Liver (tissue), 9 donors: Measurements from ENCODE around the gene ANO4. TPM values are rescaled to one million over a fixed set of nuclear protein-coding genes. Genes with fewer than 3 reads are reported as not detected.

ENCODE experiments used
- DNase-seq: peaks from one replicate; pipeline ENCODE4 v3.0.0-alpha.2; 2017; ENCODE audit warnings: low spot score
- H3K27ac ChIP-seq, 2 donors: one replicate each; pipeline ENCODE4 v1.7.0; 2013; ENCODE audit warnings: inconsistent platforms in 2 of 2, low read length in 2 of 2, control low read depth in 1 of 2, low read depth in 1 of 2, mild to moderate bottlenecking in 1 of 2
- H3K27me3 ChIP-seq, 4 donors: one replicate each; pipeline versions ENCODE4 v1.6.1 to v1.7.0; 2013; ENCODE audit warnings: low read length in 3 of 4, inconsistent platforms in 1 of 4, mild to moderate bottlenecking in 1 of 4, moderate library complexity in 1 of 4; ENCODE audit not compliant: control insufficient read depth in 4 of 4, insufficient read depth in 4 of 4
- H3K36me3 ChIP-seq, 4 donors: one replicate each; pipeline versions ENCODE4 v1.6.1 to v1.7.0; 2013; ENCODE audit warnings: low read length in 3 of 4, mild to moderate bottlenecking in 3 of 4, low read depth in 1 of 4, moderate library complexity in 1 of 4; ENCODE audit not compliant: control insufficient read depth in 4 of 4, insufficient read depth in 3 of 4
- H3K4me1 ChIP-seq, 4 donors: one replicate each; pipeline versions ENCODE4 v1.6.1 to v1.7.0; 2013; ENCODE audit warnings: low read length in 3 of 4, mild to moderate bottlenecking in 3 of 4, moderate library complexity in 1 of 4; ENCODE audit not compliant: control insufficient read depth in 4 of 4, insufficient read depth in 4 of 4
- H3K4me3 ChIP-seq, 3 donors: one replicate each; pipeline versions ENCODE4 v1.6.1 to v1.7.0; 2013; ENCODE audit warnings: low read length in 3 of 3, control low read depth in 1 of 3, low read depth in 1 of 3, mild to moderate bottlenecking in 1 of 3
- H3K9ac ChIP-seq, 2 donors: one replicate each; pipeline ENCODE4 v1.7.0; 2013; ENCODE audit warnings: low read length in 2 of 2, mild to moderate bottlenecking in 2 of 2, moderate library complexity in 2 of 2, control low read depth in 1 of 2, low read depth in 1 of 2
- H3K9me3 ChIP-seq, 4 donors: one replicate each; pipeline versions ENCODE4 v1.6.1 to v1.7.0; 2013; ENCODE audit warnings: low read length in 3 of 4; ENCODE audit not compliant: control insufficient read depth in 4 of 4
- EGR1 ChIP-seq, 2 donors: IDR thresholded peaks; 2 replicates each; pipeline ENCODE4 v1.6.1; 2016 to 2018; ENCODE audit warnings: antibody characterized with exemption in 2 of 2, low read depth in 2 of 2
- FOXA1 ChIP-seq: IDR thresholded peaks from 2 replicates; pipeline ENCODE4 v1.6.1; 2016; ENCODE audit warnings: antibody characterized with exemption
- FOXA2 ChIP-seq: IDR thresholded peaks from 2 replicates; pipeline ENCODE4 v1.6.1; 2016; ENCODE audit warnings: antibody characterized with exemption
- HNF4A ChIP-seq, 2 donors: conservative IDR thresholded peaks; 2 replicates each; pipeline ENCODE4 v1.6.1; 2016; ENCODE audit warnings: antibody characterized with exemption in 2 of 2, mild to moderate bottlenecking in 2 of 2
- JUND ChIP-seq, 2 donors: IDR thresholded peaks; 2 replicates each; pipeline ENCODE4 v1.6.1; 2016; ENCODE audit warnings: antibody characterized with exemption in 2 of 2
- NR2F2 ChIP-seq: IDR thresholded peaks from 2 replicates; pipeline ENCODE4 v1.6.1; 2016; ENCODE audit warnings: antibody characterized with exemption
- RXRA ChIP-seq, 2 donors: IDR thresholded peaks; 2 replicates each; pipeline ENCODE4 v1.6.1; 2017 to 2018; ENCODE audit warnings: antibody characterized with exemption in 2 of 2, mild to moderate bottlenecking in 1 of 2
- SP1 ChIP-seq: IDR thresholded peaks from 2 replicates; pipeline ENCODE4 v1.6.1; 2018; ENCODE audit warnings: antibody characterized with exemption, mild to moderate bottlenecking
- TAF1 ChIP-seq: conservative IDR thresholded peaks from 2 replicates; pipeline ENCODE4 v1.6.1; 2016; ENCODE audit warnings: antibody characterized with exemption, mild to moderate bottlenecking
- YY1 ChIP-seq: IDR thresholded peaks from 2 replicates; pipeline ENCODE4 v1.6.1; 2016; ENCODE audit warnings: antibody characterized with exemption, mild to moderate bottlenecking
- WGBS: extraction: QIAGEN DNeasy Blood & Tissue Kit; methylation state at CpG from one replicate; pipeline ENCODE4 v1.1.7; 2013; 5-methylcytosine and 5-hydroxymethylcytosine counted together
- polyA plus RNA-seq, 2 donors: library from polyadenylated mRNA; stranded (reverse) in 1 of 2; unstranded in 1 of 2; fragments of 200-250 nt in 1 of 2; fragments of >200 nt in 1 of 2; fragmentation: Nextera tagmentation in 1 of 2; extraction: Ambion mirVana in 1 of 2; gene quantifications; one replicate each; pipeline versions ENCODE4 v1.2.1 to v1.2.3, GENCODE V29; 2013 to 2015
- total RNA-seq, 2 donors: library from RNA; depleted of rRNA; stranded (reverse); fragments of >200 nt; gene quantifications; one replicate each; pipeline ENCODE4 v1.2.3, GENCODE V29; 2014
- TF ChIP-seq, protein P1 (sequence below): IDR thresholded peaks from 2 replicates; pipeline ENCODE4 v1.6.1; 2016; ENCODE audit warnings: antibody characterized with exemption
- TF ChIP-seq, protein P2 (sequence below): IDR thresholded peaks from 2 replicates; pipeline ENCODE4 v1.6.1; 2016; ENCODE audit warnings: antibody characterized with exemption
- TF ChIP-seq, protein P3 (sequence below): IDR thresholded peaks from 2 replicates; pipeline ENCODE4 v1.6.1; 2016; ENCODE audit warnings: antibody characterized with exemption, mild to moderate bottlenecking
- donor health status: healthy.
- donor health status: healthy.
- donor health status: healthy.
- donor health status: healthy.
- donor health status: healthy.

Gene ANO4
- total and polyA plus RNA-seq, 4 donors = 0.08 to 2.2 (median 0.17) TPM; not detected in 1

DNA sequence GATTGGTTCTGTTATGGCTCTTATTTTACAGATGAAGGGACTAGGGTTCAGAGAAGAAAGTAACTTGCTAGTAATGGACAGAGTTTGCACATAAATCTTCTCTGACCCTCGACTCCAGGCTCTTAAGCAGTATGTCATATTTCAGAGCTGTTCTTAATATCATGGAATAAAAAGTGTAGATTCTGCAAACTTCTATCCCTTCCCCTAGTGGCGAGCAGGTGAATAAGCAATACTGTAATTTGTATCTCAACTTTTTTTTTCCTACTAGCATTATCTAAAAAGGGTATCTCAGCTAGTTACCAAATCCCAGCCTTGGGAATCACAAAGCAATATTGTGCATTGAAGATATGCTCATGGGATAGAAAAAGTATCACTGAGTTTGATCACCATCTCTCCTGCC is 83.2 kb downstream of the ANO4 start:
- DNase-seq = no peak
- TF ChIP-seq, protein P1, sequence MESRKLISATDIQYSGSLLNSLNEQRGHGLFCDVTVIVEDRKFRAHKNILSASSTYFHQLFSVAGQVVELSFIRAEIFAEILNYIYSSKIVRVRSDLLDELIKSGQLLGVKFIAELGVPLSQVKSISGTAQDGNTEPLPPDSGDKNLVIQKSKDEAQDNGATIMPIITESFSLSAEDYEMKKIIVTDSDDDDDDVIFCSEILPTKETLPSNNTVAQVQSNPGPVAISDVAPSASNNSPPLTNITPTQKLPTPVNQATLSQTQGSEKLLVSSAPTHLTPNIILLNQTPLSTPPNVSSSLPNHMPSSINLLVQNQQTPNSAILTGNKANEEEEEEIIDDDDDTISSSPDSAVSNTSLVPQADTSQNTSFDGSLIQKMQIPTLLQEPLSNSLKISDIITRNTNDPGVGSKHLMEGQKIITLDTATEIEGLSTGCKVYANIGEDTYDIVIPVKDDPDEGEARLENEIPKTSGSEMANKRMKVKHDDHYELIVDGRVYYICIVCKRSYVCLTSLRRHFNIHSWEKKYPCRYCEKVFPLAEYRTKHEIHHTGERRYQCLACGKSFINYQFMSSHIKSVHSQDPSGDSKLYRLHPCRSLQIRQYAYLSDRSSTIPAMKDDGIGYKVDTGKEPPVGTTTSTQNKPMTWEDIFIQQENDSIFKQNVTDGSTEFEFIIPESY = no peak
- TF ChIP-seq SP1 (no peak), FOXA2 (no peak), FOXA1 (no peak), NR2F2 (no peak)
- TF ChIP-seq, protein P2, sequence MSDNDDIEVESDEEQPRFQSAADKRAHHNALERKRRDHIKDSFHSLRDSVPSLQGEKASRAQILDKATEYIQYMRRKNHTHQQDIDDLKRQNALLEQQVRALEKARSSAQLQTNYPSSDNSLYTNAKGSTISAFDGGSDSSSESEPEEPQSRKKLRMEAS = no peak
- Histone ChIP-seq H3K4me3 (no peak overlapping the region), H3K9ac (no peak overlapping the region), H3K27ac (no peak overlapping the region), H3K9me3 (peaks cover 0 to 3% (median 0%) of the 10 kb centered on the region in 4 donors), H3K36me3 (no peaks in the 10 kb centered on the region), H3K4me1 (no peaks in the 10 kb centered on the region), H3K27me3 (no peaks in the 10 kb centered on the region)
- 44% methylated on average over 2 of the region's 2 CpGs for WGBS

DNA sequence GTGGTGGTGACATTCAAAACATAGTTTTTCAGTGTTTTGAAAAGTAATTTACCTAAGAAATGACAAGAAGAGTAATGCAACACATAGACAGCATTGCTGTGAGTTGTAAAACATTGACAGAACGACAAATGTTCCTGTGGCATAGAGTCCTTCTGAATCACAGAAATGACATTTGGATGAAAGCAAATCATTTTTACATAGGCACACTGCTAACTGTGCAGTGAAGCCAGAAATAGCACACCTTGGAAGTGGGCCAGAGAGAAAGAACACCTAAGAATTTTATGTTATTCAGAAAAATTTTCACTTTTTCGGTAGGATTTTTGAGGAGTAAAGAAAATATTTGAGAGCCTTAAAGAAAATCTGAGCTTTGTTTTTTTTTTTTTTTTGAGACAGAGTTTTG is 100.6 kb downstream of the ANO4 start:
- H3K9me3 ChIP-seq = no peaks in the 10 kb centered on the region
- no peaks in the 10 kb centered on the region for H3K36me3 ChIP-seq
- no peak for DNase-seq
- H3K27me3 ChIP-seq = no peaks in the 10 kb centered on the region
- WGBS = 84% methylated on average over 2 of the region's 2 CpGs
- TF ChIP-seq YY1 (no peak), EGR1 (IDR thresholded peaks at IDR 0.05; ENCODE audit: low read depth in 2 of 2) (no peak), HNF4A (conservative IDR thresholded peaks at IDR 0.05) (no peak), NR2F2 (no peak), RXRA (IDR thresholded peaks at IDR 0.05) (no peak), TAF1 (no peak), JUND (IDR thresholded peaks at IDR 0.05) (no peak), SP1 (no peak), FOXA2 (no peak)
- TF ChIP-seq, protein P1 = no peak
- TF ChIP-seq, protein P3, sequence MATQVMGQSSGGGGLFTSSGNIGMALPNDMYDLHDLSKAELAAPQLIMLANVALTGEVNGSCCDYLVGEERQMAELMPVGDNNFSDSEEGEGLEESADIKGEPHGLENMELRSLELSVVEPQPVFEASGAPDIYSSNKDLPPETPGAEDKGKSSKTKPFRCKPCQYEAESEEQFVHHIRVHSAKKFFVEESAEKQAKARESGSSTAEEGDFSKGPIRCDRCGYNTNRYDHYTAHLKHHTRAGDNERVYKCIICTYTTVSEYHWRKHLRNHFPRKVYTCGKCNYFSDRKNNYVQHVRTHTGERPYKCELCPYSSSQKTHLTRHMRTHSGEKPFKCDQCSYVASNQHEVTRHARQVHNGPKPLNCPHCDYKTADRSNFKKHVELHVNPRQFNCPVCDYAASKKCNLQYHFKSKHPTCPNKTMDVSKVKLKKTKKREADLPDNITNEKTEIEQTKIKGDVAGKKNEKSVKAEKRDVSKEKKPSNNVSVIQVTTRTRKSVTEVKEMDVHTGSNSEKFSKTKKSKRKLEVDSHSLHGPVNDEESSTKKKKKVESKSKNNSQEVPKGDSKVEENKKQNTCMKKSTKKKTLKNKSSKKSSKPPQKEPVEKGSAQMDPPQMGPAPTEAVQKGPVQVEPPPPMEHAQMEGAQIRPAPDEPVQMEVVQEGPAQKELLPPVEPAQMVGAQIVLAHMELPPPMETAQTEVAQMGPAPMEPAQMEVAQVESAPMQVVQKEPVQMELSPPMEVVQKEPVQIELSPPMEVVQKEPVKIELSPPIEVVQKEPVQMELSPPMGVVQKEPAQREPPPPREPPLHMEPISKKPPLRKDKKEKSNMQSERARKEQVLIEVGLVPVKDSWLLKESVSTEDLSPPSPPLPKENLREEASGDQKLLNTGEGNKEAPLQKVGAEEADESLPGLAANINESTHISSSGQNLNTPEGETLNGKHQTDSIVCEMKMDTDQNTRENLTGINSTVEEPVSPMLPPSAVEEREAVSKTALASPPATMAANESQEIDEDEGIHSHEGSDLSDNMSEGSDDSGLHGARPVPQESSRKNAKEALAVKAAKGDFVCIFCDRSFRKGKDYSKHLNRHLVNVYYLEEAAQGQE = no peak
- TF ChIP-seq, protein P2 = no peak
- H3K4me3 ChIP-seq = no peak overlapping the region
- H3K4me1 ChIP-seq = no peaks in the 10 kb centered on the region
- no peak overlapping the region for H3K9ac ChIP-seq
- H3K27ac ChIP-seq = no peak overlapping the region
